GM19372 (cell line): Measurements from ENCODE around the gene RDH11.
"Not testable (repeated sequence)": the region's sequence is repeated elsewhere in the genome, so short reads cannot be mapped to it uniquely, and the experiment has no call there.

Source experiments
- ATAC-seq: cut with Tn5 transposase; IDR thresholded peaks from one replicate; pipeline ENCODE4 v1.9.1; 2021; ENCODE audit warnings: mild to moderate bottlenecking, low read depth, moderate library complexity; ENCODE audit not compliant: unreplicated experiment

The RDH11 gene

GRCh38 chr14:67705211-67705610 lies 9.6 kb upstream of the RDH11 start:
- ATAC-seq, result no peak

DNA sequence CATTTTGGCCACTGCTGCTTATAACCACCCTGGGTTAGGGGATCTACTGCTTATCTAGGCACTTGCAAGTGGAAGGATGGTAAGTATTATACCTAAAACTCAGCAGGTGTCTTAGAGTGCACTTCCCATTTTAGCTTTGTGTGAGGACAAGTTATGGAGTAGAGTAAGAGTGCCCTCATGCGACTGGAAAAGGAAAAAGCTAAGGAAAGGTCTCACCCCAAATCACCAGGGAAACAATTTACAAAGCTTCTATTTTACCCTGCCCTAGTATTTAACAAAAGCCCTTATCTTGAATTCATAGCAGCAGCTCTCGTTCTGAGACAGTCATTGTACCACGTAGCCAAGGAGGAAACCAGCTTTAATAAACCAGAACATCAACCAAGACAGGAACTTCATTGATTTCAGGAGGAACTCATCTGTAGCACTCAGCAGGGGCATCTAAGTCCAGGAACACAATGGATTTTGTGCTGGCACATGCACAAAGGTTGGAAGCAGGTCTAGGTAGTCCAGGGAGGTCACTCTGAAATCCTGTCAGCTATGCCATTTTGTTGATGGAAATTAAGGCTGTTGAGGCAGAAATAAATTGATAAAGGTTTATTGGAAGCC lies 9.0 kb upstream of the RDH11 start:
- ATAC-seq, result no peak

GRCh38 chr14:67703997-67704396 lies 8.4 kb upstream of the RDH11 start:
- no peak for ATAC-seq

GRCh38 chr14:67701492-67701891 lies 5.9 kb upstream of the RDH11 start, which contains the start of gene RDH12:
Gene RDH12 (plus strand): TSS chr14:67701886. CDS start chr14:67722643, 20,757 bp downstream.
- not testable (repeated sequence) for ATAC-seq

DNA sequence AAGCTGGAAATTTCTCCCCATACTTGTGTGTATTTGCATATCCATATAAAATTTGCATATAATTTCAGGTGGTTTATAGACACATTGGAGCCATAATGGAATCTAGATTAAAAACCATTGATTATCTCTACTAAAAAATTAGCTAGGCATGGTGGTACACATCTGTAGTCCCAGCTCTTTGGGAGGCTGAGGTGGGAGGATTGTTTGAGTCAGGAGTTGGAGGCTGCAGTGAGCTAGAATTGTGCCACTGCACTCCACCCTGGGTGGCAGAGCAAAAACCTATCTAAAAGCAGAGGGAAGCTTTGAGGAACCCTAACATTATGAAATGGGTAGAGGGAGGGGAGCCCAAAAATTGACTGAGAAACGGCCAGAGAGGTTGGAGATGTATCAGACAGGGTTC lies 2.6 kb upstream of the RDH11 start:
- no peak for ATAC-seq

GRCh38 chr14:67697006-67697405 lies 1.4 kb upstream of the RDH11 start:
- no peak for ATAC-seq

- peak; percentile 88 for ATAC-seq
Observed at GRCh38 chr14:67694791-67695393, 672 bp downstream of the RDH11 start.

- no peak for ATAC-seq
Observed at GRCh38 chr14:67690011-67690410, 5.6 kb downstream of the RDH11 start.

- ATAC-seq, result no peak
Observed at GRCh38 chr14:67683842-67684241, 11.7 kb downstream of the RDH11 start.

DNA sequence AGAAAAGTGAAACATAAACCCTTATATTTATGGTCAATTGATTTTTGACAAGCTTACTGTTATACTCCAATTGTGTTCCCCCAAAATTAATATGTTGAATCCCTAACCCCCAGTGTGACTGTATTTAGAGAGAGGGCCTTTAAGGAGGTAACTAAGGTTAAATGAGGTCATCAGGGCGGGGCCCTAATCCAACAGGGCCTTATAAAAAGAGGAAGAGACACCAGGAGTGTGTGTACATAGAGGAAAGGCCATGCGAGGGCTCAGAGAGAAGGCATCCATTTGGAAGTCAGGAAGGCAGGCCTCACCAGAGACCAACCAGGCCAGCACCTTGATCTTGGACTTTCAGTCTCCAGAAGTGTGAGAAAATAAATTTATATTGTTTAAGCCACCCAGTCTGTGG lies 14.6 kb downstream of the RDH11 start:
- no peak for ATAC-seq

DNA sequence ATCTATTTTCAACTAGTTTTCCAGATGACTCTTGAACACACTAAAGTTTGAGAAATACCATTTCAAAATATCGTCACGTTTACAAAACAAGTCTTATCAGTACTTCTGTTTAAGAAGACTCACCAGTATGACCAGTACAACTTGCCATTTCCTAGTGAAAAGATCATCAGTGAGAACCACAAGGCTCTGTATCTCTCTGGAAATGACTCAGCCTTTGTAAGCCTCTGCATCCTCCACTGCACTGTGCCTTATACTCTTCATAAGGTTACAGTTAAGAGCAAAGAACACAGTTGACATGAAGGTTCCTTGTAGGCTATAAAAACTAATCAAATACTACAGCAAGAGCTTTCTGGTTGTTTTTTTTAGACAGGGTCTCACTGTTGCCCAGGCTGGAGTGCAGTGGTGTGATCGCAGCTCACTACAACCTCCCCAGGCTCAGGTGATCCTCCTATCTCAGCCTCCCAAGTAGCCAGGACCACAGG lies 15.4 kb downstream of the RDH11 start:
- no peak for ATAC-seq

DNA sequence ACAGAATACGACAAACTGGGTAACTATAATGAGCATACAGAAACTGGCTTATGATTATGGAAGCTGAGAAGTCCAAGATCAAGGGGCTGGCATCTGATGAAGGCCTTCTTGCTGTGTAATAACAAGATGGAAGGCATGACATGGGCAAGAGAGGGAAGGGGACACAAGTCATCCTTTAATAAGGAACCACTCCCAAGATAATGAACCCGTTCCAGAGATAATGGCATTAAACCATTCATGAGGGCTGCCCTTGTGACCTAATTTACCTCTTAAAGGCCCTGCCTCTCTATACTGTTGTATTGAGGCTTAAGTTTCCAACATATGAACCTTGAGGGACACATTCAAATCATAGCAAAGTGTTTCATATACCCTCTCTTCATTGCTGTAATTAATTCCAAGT lies 16.6 kb downstream of the RDH11 start:
- ATAC-seq, result no peak

DNA sequence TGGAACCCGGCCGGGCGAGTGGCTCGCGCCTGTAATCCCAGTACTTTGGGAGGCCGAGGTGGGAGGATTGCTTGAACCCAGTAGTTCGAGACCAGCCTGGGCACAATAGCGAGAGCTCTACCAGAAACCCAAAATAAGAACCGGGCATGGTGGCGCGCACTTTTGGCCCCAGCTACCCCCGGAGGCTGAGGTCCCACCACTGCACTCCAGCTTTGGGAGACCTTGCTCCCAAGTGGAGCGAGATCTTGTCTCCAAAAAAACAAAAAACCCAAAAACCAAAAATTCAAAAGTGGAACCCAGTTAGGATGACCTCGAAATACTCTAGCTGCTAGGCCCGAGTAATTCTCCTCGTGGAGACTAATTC lies 20.4 kb downstream of the RDH11 start:
- ATAC-seq, result no peak

- peak; percentile 96 for ATAC-seq
Observed at GRCh38 chr14:67674480-67675218, 20.9 kb downstream of the RDH11 start, which contains the start of gene VTI1B. Gene VTI1B (minus strand): TSS chr14:67674632. CDS start chr14:67674489, 143 bp downstream.

DNA sequence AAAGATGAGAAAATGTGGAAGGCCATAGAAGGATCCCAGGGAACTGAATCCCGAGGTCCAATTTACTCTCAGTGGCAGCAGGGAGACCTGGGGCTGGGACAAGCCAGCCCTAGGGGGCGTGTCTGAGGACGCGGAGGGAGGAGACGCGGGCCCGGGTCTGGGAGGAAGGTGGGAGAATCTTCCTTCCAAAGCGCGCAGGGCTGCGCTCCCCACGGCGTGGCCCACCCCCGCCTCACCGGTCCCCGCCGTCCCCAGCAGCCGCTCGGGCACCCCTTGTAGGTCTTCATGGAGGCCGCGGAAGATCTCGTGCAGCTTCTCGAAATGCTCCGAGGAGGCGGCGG lies 21.5 kb downstream of the RDH11 start:
- peak; percentile 30 for ATAC-seq

DNA sequence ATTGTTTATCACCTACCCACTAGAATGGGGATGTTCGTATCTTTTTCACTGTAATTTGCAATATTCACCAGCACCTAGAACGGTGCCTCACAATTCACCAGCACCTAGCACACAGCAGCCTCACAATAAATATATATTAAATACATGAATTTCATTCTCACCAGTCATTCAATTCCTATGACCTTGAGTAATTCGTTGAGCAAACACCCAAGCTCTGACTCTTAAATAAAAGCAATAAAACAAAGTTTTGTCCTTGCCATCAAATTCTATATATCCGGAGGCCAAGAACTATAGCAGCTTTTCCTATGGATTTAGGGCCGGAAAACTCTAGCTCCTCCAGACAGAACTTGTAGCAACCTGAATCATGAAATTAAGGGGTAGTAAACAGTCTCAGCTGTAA lies 22.1 kb downstream of the RDH11 start:
- no peak for ATAC-seq

DNA sequence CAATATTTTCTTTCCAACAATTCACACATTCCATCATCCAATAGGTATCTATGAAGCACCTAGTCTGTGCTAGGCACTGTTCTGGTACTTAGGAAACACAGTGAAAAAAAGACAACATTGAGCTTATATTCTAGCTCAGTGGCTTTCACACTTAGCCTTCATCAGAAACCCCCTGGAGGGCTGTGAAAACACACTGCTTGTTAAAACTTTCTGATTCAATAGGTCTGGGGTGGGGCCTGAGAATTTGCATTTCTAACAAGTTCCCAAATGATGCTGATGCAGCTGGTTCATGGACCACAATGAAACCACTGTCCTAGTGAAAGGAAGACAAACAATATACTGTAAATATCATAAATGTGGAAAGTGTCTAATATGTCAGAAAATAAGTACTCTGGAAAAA lies 27.0 kb downstream of the RDH11 start:
- ATAC-seq, result no peak

DNA sequence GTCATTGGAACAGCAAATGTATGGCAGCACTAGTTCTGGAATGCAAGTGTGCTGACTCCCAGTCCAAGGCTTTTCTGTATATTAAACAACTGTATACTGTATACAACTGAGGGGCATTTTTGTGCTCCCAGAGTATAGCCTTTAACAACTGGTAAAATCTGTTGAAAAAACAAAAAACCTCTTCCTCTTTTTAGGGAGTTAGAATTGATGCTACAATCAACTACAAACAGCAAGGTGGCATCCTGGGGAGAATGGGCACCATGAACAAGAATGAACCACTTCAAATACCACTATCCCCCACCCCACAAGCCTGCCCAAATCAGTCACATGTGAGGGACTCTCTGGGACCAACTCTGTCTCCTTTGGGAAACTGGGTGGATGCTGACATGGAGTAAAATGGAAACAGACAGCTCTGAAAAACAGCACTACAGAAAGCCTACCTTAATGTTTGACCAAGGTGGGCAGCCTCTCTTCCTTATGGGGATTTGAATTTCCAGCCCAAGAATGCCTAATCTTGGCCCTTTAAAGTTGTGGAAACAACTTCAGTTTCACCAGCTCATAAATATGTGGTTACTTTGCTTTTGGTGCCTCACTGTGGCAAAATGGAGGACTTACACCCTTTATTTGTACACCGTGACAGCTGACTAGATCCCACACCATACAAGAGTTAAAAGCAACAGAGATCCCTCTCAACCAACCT lies 28.7 kb downstream of the RDH11 start:
- no peak for ATAC-seq

DNA sequence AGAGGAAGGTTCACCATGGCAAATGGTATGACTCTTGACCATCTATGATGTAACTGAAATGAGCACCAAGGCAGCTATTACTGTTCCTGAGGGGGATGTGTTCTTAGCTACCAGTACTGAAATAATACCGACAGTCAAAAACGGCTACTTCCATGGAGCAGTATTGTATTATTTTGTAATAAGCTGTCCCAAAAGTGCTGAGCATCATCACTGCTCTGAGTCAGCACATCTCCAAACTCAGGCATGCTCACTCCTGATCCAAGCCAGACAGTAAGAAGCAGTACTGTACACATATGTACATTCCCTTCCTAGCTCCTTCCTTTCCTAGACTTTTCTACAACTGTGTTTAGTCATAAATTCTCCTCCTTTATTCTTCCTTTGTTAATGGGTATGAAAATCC lies 29.7 kb downstream of the RDH11 start:
- ATAC-seq, result no peak

- ATAC-seq, result no peak
Observed at GRCh38 chr14:67663633-67664032, 31.9 kb downstream of the RDH11 start.

GRCh38 chr14:67653651-67654280 lies 41.8 kb downstream of the RDH11 start:
- no peak for ATAC-seq
